CD4-positive, alpha-beta memory T cell (primary cell): Measurements from ENCODE around the gene FCMR. TPM values are rescaled to one million over a fixed set of nuclear protein-coding genes. Genes with fewer than 3 reads are reported as not detected.

Source experiments
- CTCF ChIA-PET: fragments of 350-600 bp; sonication (Branson Sonifier 250); formaldehyde crosslinking; loops from one replicate; lab custom pipeline; 2021; ENCODE audit warnings: inconsistent platforms; ENCODE audit not compliant: partially characterized antibody; lab: Charles Lee
- POLR2A ChIA-PET: fragments of 350-600 bp; sonication (Branson Sonifier 250); formaldehyde crosslinking; loops from one replicate; lab custom pipeline; 2021; ENCODE audit not compliant: partially characterized antibody; lab: Charles Lee
- DNase-seq, 5 donors: peaks; one replicate each; pipeline versions ENCODE4 v3.0.0 to v3.0.0-alpha.2; 2020 to 2022; ENCODE audit warnings: mixed read lengths in 1 of 5
- H3K27ac ChIP-seq: one replicate; pipeline ENCODE4 v1.7.0; 2013; ENCODE audit warnings: low read depth, low read length
- H3K27me3 ChIP-seq: 2 replicates; pipeline ENCODE4 v1.7.0; 2013; ENCODE audit warnings: mild to moderate bottlenecking, low read length, moderate library complexity; ENCODE audit not compliant: insufficient read depth
- H3K36me3 ChIP-seq: 2 replicates; pipeline ENCODE4 v1.7.0; 2013; ENCODE audit warnings: mild to moderate bottlenecking, low read length, moderate library complexity; ENCODE audit not compliant: insufficient read depth
- H3K4me1 ChIP-seq: 2 replicates; pipeline ENCODE4 v1.7.0; 2013; ENCODE audit warnings: mild to moderate bottlenecking, low read length, moderate library complexity; ENCODE audit not compliant: insufficient read depth
- H3K4me3 ChIP-seq, 2 donors: one replicate each; pipeline ENCODE4 v1.7.0; 2013; ENCODE audit warnings: low read length in 2 of 2, mild to moderate bottlenecking in 1 of 2
- H3K9me3 ChIP-seq, 2 donors: one replicate each; pipeline ENCODE4 v1.7.0; 2013; ENCODE audit warnings: low read length in 2 of 2, control low read depth in 1 of 2; ENCODE audit not compliant: control insufficient read depth in 1 of 2
- H3K27ac Mint-ChIP-seq, 7 donors: one replicate each; pipeline ENCODE4 v1.8.0; 2020 to 2021; ENCODE audit warnings: mixed read lengths in 7 of 7, mild to moderate bottlenecking in 6 of 7, inconsistent platforms in 3 of 7, moderate library complexity in 3 of 7
- H3K27me3 Mint-ChIP-seq, 2 donors: one replicate each; pipeline ENCODE4 v1.8.0; 2020 to 2021; ENCODE audit warnings: mixed read lengths in 2 of 2
- H3K36me3 Mint-ChIP-seq, 2 donors: one replicate each; pipeline ENCODE4 v1.8.0; 2020 to 2021; ENCODE audit warnings: mixed read lengths in 2 of 2, inconsistent platforms in 1 of 2, mild to moderate bottlenecking in 1 of 2
- H3K4me1 Mint-ChIP-seq, 4 donors: one replicate each; pipeline ENCODE4 v1.8.0; 2020 to 2021; ENCODE audit warnings: mixed read lengths in 4 of 4, mild to moderate bottlenecking in 1 of 4
- H3K4me3 Mint-ChIP-seq, 8 donors: one replicate each; pipeline ENCODE4 v1.8.0; 2020 to 2021; ENCODE audit warnings: mixed read lengths in 8 of 8, mild to moderate bottlenecking in 7 of 8, moderate library complexity in 6 of 8, inconsistent platforms in 3 of 8
- H3K9me3 Mint-ChIP-seq, 8 donors: one replicate each; pipeline ENCODE4 v1.8.0; 2020 to 2021; ENCODE audit warnings: mixed read lengths in 8 of 8, mild to moderate bottlenecking in 5 of 8, inconsistent platforms in 3 of 8, moderate library complexity in 1 of 8
- intact Hi-C: fragments of 100-400 bp; cut with micrococcal nuclease; formaldehyde crosslinking; loops from one replicate; pipeline ENCODE4 v1.15.1; 2023
- polyA plus RNA-seq, 2 donors: library from polyadenylated mRNA; unstranded; fragments of 300-500 nt; fragmentation: Illumina TruSeq; gene quantifications; one replicate each; pipeline ENCODE4 v1.2.3, GENCODE V29; 2021
- total RNA-seq, 2 experiments: library from RNA; stranded (reverse); gene quantifications; one replicate each; pipeline ENCODE4 v1.2.3, GENCODE V29; 2021

The FCMR gene
- total and polyA plus RNA-seq, 4 experiments from 2014 or later: 493 to 588 (median 556) TPM

DNA sequence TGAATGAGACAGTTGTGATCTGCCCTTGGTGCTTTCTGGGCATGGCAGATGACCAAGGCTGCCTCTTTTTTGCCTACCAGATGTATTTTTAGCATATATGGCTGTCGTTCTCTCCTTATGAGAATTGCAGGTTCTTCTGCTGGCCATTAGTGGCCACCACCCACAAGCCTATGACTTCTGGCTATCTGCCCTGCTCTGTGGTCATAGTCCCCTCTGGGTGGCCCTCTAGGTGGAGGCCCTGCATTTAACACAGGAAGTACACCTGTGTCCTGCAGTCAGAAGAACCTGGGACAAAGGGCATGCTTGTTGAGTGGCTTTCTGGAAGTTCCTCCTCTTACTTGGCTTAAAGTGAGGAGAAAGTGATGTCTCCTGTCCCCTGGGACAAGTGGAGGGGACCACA, 42.0 kb upstream of the FCMR start:
- Mint-ChIP-seq H3K27ac (no peak overlapping the region), H3K4me1 (peaks cover 20 to 30% (median 22%) of the 10 kb centered on the region in 4 donors), H3K9me3 (no peaks in the 10 kb centered on the region), H3K4me3 (no peak overlapping the region), H3K27me3 (no peaks in the 10 kb centered on the region), H3K36me3 (no peaks in the 10 kb centered on the region)
- Histone ChIP-seq H3K4me3 (no peak overlapping the region), H3K27me3 (no peaks in the 10 kb centered on the region), H3K4me1 (peaks cover 23% of the 10 kb centered on the region), H3K27ac (no peak overlapping the region), H3K9me3 (no peaks in the 10 kb centered on the region), H3K36me3 (no peaks in the 10 kb centered on the region)
- intact Hi-C loops: no loop called here
- DNase-seq: no peak
- ChIA-PET POLR2A (interaction anchor here (2.3 kb wide), 1 partner anchor 9 kb away, joined by 5 read pairs; no protein-coding TSS in a partner anchor), CTCF (interaction anchor here (0.6 kb wide), 1 partner anchor 37 kb away, joined by 3 read pairs; no protein-coding TSS in a partner anchor)

DNA sequence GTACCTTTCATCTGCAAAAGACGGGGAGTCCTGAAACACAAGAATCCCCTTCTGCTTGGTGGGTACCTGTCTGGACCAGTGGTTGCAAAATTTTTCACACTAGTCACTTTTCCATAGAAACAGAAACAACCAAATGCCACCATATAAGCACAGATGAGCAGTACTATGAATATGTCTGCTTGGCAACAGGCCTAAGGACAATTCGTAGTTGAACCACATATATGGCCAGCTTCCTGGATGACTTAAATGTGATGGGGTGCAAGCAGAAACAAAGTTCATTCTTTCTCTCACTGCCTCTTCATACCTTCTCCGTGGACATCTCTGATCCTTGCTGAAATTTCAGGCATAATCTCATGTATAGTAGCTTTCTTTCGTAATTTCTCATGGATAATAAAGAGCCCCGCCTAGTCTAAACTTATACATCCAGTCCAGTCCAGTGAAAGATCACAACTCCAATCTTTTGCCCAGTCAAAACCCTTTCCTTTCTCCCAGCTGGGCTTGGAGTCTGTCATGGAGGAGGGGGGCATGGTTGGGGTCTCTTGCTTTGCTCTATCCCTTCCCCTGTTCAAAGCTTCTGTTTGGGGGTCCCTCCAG, 41.5 kb upstream of the FCMR start:
- DNase-seq: no peak
- CTCF ChIA-PET: interaction anchor here (1.6 to 2.9 kb wide), 3 partner anchors 7 to 299 kb away, joined by 4 to 11 read pairs (median 5); partner anchors contain the start of gene FCAMR
- POLR2A ChIA-PET: interaction anchor here (1.3 to 2.3 kb wide), 2 partner anchors 9 to 30 kb away, joined by 3 to 5 read pairs; no protein-coding TSS in a partner anchor
- Histone ChIP-seq H3K4me1 (peaks cover 23% of the 10 kb centered on the region), H3K36me3 (no peaks in the 10 kb centered on the region), H3K27ac (no peak overlapping the region), H3K4me3 (no peak overlapping the region), H3K9me3 (no peaks in the 10 kb centered on the region), H3K27me3 (no peaks in the 10 kb centered on the region)
- Mint-ChIP-seq H3K4me1 (peaks cover 18 to 27% (median 22%) of the 10 kb centered on the region in 4 donors), H3K27ac (no peak overlapping the region), H3K4me3 (no peak overlapping the region), H3K9me3 (no peaks in the 10 kb centered on the region), H3K27me3 (no peaks in the 10 kb centered on the region), H3K36me3 (no peaks in the 10 kb centered on the region)
- intact Hi-C loops: no loop called here

DNA sequence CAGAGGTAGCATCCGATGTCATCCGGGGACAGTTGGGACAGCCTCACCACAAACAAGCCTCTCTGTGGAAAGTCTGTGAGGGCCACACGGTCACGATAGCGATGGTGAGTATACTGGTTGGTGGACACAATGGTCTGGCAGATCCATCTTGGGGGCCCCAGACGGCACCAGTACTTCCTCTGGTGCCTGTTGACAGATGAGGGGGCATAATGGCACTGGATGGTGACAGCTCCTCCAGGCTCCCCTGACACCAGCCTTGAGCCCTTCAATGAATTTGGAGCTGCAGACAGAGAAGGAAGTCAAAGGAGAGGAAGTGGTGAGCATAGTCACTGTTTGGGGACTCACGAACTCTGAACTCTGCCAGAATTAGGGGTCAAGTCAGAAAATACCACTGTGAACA, 40.5 kb upstream of the FCMR start:
- ChIA-PET CTCF (interaction anchor here (0.8 to 2.9 kb wide), 4 partner anchors 8 to 298 kb away, joined by 3 to 11 read pairs (median 4); partner anchors contain the start of gene FCAMR), POLR2A (interaction anchor here (1.3 to 2.3 kb wide), 2 partner anchors 10 to 29 kb away, joined by 3 to 5 read pairs; no protein-coding TSS in a partner anchor)
- peaks cover 15% of the 10 kb centered on the region for H3K4me1 ChIP-seq
- H3K9me3 ChIP-seq: no peaks in the 10 kb centered on the region
- H3K36me3 ChIP-seq: no peaks in the 10 kb centered on the region
- H3K27ac ChIP-seq: no peak overlapping the region
- no peaks in the 10 kb centered on the region for H3K27me3 Mint-ChIP-seq
- no peaks in the 10 kb centered on the region for H3K27me3 ChIP-seq
- H3K4me1 Mint-ChIP-seq: peaks cover 11 to 18% (median 14%) of the 10 kb centered on the region in 4 donors
- no peaks in the 10 kb centered on the region for H3K9me3 Mint-ChIP-seq
- intact Hi-C loops: no loop called here
- no peak overlapping the region for H3K4me3 Mint-ChIP-seq
- no peak for DNase-seq
- peak overlapping the region in 2 of 7 donors; percentile 20 to 21 for H3K27ac Mint-ChIP-seq
- no peak overlapping the region for H3K4me3 ChIP-seq
- no peaks in the 10 kb centered on the region for H3K36me3 Mint-ChIP-seq

DNA sequence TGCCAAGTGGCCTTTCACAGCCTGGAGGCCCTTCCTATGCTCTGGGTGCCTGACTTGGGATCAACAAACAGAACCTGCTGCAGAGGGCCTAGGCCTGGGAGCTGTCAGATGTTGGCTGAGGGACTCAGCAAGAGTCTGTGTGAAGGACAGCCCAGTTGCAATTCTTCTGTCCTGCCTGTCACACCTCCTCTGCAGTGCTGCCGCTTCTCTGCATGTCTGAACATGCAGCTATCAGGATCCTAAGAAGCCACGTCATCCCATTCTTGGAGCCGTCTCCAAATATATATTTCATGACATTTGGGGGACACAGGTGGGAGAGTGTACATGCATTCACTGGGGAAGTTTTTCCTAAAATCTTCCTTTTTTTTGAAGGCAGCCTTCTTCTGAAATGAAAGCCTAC, 39.9 kb upstream of the FCMR start:
- Histone ChIP-seq H3K36me3 (no peaks in the 10 kb centered on the region), H3K4me1 (peaks cover 10% of the 10 kb centered on the region), H3K9me3 (no peaks in the 10 kb centered on the region), H3K4me3 (no peak overlapping the region), H3K27ac (no peak overlapping the region), H3K27me3 (no peaks in the 10 kb centered on the region)
- ChIA-PET CTCF (interaction anchor here (0.8 to 2.9 kb wide), 6 partner anchors 9 to 297 kb away, joined by 3 to 11 read pairs (median 4); partner anchors contain the start of gene FCAMR), POLR2A (interaction anchor here (2.3 kb wide), 1 partner anchor 11 kb away, joined by 5 read pairs; no protein-coding TSS in a partner anchor)
- intact Hi-C loops: no loop called here
- Mint-ChIP-seq H3K4me3 (no peak overlapping the region), H3K9me3 (no peaks in the 10 kb centered on the region), H3K27me3 (no peaks in the 10 kb centered on the region), H3K27ac (no peak overlapping the region), H3K4me1 (peaks cover 5 to 12% (median 8%) of the 10 kb centered on the region in 4 donors), H3K36me3 (no peaks in the 10 kb centered on the region)
- no peak for DNase-seq

DNA sequence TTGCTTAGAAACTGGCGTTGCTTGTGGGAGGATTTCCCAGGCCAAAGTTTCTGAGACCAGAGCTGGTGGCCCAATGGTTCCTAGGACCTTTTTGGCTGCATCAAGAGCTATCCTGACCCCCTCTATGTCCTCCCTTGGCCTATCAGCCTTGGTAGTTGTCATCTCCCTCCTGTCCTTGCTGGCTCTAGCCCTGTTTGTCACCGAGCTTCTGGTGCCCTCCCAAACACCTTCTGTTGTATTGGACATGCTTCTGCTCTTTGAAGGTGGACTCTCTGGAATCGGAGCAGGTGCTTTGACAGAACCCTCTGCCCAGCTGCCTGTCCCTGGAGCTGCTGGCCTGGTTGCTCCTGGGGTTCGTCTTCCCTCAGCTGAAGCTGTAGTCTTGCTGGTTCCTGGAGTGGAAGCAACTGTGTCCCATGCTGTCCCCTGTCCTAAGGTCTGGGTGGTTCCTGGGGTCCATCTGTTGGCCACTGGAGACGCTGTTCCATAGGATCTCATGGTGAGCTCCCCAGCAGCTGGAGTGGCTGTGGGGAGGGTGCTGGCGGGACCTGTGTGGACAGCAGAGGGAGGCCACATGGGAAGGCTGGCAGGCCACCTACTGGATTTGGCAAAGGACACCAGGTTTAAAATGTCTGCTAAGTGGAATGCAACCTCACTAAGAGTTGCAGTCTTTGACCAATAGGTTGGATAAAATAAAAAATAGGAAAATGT, 39.1 kb upstream of the FCMR start:
- no peaks in the 10 kb centered on the region for H3K27me3 Mint-ChIP-seq
- H3K36me3 Mint-ChIP-seq: no peaks in the 10 kb centered on the region
- peaks cover 4 to 11% (median 8%) of the 10 kb centered on the region in 4 donors for H3K4me1 Mint-ChIP-seq
- intact Hi-C loops: no loop called here
- ChIA-PET CTCF (interaction anchor here (1.1 to 2.9 kb wide), 2 partner anchors 21 to 27 kb away, joined by 4 to 11 read pairs; no protein-coding TSS in a partner anchor), POLR2A (no interaction called here)
- Histone ChIP-seq H3K4me3 (no peak overlapping the region), H3K9me3 (no peaks in the 10 kb centered on the region), H3K36me3 (no peaks in the 10 kb centered on the region), H3K4me1 (peaks cover 10% of the 10 kb centered on the region), H3K27ac (no peak overlapping the region), H3K27me3 (no peaks in the 10 kb centered on the region)
- H3K27ac Mint-ChIP-seq: no peak overlapping the region
- no peak overlapping the region for H3K4me3 Mint-ChIP-seq
- no peak for DNase-seq
- no peaks in the 10 kb centered on the region for H3K9me3 Mint-ChIP-seq

DNA sequence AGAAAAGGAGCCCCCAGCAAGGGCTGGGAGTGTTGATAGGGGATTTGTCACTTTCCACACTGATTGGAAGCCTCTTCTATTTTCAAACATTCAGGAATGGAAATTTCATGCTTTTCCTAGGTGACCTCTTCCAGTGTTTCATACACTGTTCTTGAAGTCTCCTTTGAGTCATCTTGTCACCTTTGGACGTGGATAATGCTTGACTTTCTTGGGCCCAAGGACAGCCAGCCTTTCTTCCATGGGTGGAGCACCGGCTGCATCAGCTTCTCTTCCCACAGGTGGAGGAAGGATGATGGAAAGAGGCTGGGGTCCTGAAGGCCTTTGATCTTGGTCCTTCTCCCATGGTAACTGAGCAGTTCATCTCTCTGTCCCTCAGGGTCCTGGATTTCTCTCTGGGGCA, 36.4 kb upstream of the FCMR start:
- no peaks in the 10 kb centered on the region for H3K9me3 Mint-ChIP-seq
- no peak for DNase-seq
- H3K27me3 ChIP-seq: no peaks in the 10 kb centered on the region
- ChIA-PET POLR2A (no interaction called here), CTCF (interaction anchor here (1.0 to 1.3 kb wide), 3 partner anchors 15 to 224 kb away, joined by 3 to 4 read pairs (median 3); no protein-coding TSS in a partner anchor)
- peaks cover 10% of the 10 kb centered on the region for H3K4me1 ChIP-seq
- H3K4me3 ChIP-seq: no peak overlapping the region
- peaks cover 4 to 11% (median 9%) of the 10 kb centered on the region in 4 donors for H3K4me1 Mint-ChIP-seq
- H3K9me3 ChIP-seq: no peaks in the 10 kb centered on the region
- H3K36me3 Mint-ChIP-seq: no peaks in the 10 kb centered on the region
- H3K27ac ChIP-seq: no peak overlapping the region
- H3K4me3 Mint-ChIP-seq: no peak overlapping the region
- H3K27me3 Mint-ChIP-seq: no peaks in the 10 kb centered on the region
- no peaks in the 10 kb centered on the region for H3K36me3 ChIP-seq
- intact Hi-C loops: no loop called here
- no peak overlapping the region for H3K27ac Mint-ChIP-seq

DNA sequence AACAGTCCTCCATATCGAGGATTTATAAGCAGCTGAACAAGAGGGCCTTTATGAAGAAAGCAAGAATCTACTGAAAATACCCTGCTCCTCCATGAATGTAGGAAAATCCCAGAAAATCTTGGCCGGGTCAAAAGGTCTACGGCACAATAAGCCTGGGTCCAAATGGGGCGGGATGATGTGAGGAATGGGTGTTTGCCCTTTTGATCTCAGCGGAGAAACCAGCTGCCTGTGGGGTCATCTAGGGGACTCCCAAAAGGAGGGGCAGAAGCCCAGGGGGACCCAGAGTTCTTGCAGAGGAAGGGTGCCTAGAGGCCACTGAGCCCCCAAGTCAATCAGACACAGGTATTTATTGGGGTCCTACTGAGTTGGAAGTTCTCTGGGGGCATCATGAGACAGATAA, 35.9 kb upstream of the FCMR start:
- ChIA-PET POLR2A (no interaction called here), CTCF (interaction anchor here (1.2 to 1.3 kb wide), 2 partner anchors 24 to 223 kb away, joined by 3 to 4 read pairs; no protein-coding TSS in a partner anchor)
- no peak overlapping the region for H3K4me3 ChIP-seq
- no peak overlapping the region for H3K4me3 Mint-ChIP-seq
- no peaks in the 10 kb centered on the region for H3K36me3 ChIP-seq
- DNase-seq: no peak
- intact Hi-C loops: no loop called here
- H3K4me1 ChIP-seq: peaks cover 8% of the 10 kb centered on the region
- H3K9me3 Mint-ChIP-seq: no peaks in the 10 kb centered on the region
- H3K36me3 Mint-ChIP-seq: no peaks in the 10 kb centered on the region
- H3K27ac Mint-ChIP-seq: peak overlapping the region in 1 of 7 donors; percentile 14
- H3K27me3 ChIP-seq: no peaks in the 10 kb centered on the region
- no peaks in the 10 kb centered on the region for H3K9me3 ChIP-seq
- peaks cover 4 to 10% (median 7%) of the 10 kb centered on the region in 4 donors for H3K4me1 Mint-ChIP-seq
- no peak overlapping the region for H3K27ac ChIP-seq
- no peaks in the 10 kb centered on the region for H3K27me3 Mint-ChIP-seq
